Measurements from ENCODE around the gene CR1. TPM values are rescaled to one million over a fixed set of nuclear protein-coding genes. Genes with fewer than 3 reads are reported as not detected.
"Not testable (repeated sequence)": the region's sequence is repeated elsewhere in the genome, so short reads cannot be mapped to it uniquely, and the experiment has no call there.

Gene CR1
- total RNA-seq, 1 donor from 2014 or later: 1.5 TPM

GRCh38 chr1:207676153-207676552, 180.2 kb downstream of the CR1 start:
- DNase-seq: no peak

GRCh38 chr1:207680590-207681388, 184.8 kb downstream of the CR1 start:
- DNase-seq: not testable (repeated sequence)

GRCh38 chr1:207682872-207683434, 187.0 kb downstream of the CR1 start:
- DNase-seq: not testable (repeated sequence)

- not testable (repeated sequence) for DNase-seq
Observed at GRCh38 chr1:207690551-207690950, 194.6 kb downstream of the CR1 start.

- no peak for DNase-seq
Observed at GRCh38 chr1:207691010-207691409, 195.1 kb downstream of the CR1 start.

Other genes starting within 250 kb of the CR1 start
- gene CD55, start 174.5 kb upstream of the CR1 start, total RNA-seq: 30.6 TPM
- gene CR2, start 41.8 kb upstream of the CR1 start, total RNA-seq: not detected
- gene CR1L, start 149.0 kb downstream of the CR1 start, total RNA-seq: not detected

Data from tongue (tissue), 2 donors.